ENCODE results near the gene METAP2.

The METAP2 gene

DNA sequence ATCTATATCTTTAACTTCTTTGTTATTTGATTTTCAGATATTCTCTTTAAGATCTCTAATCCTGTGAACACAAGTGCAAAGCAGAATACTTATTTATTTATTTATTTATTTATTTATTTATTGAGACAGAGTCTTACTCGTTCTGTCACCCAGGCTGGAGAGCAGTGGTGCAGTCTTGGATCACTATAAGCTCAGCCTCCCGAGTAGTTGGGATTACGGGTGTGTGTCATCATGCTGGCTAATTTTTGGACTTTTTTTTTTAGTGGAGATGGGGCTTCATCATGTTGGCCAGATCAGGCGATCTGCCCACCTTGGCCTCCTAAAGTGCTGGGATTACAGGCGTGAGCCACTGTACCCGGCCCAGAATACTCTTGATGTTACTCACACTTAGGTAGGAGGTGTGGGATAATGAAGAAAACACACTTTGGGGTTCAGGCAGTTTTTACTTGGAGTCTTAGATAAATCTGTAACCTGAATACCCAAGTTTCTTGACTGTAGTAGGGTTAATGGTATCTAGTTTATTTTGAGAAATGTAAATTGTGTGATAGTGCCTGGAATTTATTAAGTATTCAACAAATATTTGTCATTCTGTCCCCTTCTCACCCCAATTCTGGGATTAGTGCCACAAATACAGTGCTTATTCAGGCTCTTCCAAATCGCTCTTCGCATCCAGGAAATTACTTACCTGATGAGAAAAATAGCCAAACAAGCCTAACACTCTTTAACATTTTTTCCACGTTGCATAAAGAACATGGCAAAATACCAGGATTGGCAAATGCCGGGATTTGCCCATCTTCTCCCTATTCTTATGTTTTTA, 33.0 kb downstream of the METAP2 start:
- CTCF ChIA-PET = interaction anchor here (0.6 kb wide), 1 partner anchor 341 kb away, joined by 3 read pairs; no protein-coding TSS in a partner anchor
- H3K4me3 ChIP-seq (ENCODE audit: low read depth, low read length) = no peak overlapping the region
- TF ChIP-seq, protein P1, sequence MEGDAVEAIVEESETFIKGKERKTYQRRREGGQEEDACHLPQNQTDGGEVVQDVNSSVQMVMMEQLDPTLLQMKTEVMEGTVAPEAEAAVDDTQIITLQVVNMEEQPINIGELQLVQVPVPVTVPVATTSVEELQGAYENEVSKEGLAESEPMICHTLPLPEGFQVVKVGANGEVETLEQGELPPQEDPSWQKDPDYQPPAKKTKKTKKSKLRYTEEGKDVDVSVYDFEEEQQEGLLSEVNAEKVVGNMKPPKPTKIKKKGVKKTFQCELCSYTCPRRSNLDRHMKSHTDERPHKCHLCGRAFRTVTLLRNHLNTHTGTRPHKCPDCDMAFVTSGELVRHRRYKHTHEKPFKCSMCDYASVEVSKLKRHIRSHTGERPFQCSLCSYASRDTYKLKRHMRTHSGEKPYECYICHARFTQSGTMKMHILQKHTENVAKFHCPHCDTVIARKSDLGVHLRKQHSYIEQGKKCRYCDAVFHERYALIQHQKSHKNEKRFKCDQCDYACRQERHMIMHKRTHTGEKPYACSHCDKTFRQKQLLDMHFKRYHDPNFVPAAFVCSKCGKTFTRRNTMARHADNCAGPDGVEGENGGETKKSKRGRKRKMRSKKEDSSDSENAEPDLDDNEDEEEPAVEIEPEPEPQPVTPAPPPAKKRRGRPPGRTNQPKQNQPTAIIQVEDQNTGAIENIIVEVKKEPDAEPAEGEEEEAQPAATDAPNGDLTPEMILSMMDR (IDR thresholded peaks at IDR 0.05; ENCODE audit: insufficient read depth, low read length, missing control alignments) = no peak
- DNase-seq (ENCODE audit: low read depth, low spot score) = no peak
- POLR2A ChIA-PET = no interaction called here

DNA sequence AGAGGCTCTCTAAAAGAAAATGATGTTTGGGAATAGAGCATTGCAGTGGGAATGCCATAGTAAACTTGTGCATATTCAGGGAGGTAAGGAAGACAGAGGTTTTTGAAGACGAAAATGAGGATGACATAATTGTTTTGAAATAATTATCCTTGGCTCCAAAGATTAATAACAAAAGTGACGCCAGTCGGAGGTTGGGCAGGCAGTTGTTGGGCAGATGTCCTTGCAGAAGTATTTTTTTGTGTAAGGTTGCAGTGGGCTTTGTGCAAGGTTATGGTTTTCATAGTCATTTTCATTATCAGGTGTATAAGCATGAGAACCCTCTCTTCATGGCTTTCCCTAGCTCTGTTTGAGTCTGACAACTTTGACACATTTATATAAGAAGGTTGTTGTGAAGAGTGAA, 35.3 kb downstream of the METAP2 start:
- ChIA-PET CTCF (interaction anchor here (1.1 kb wide), 2 partner anchors 9 to 33 kb away, joined by 3 read pairs; no protein-coding TSS in a partner anchor), POLR2A (no interaction called here)
- no peak overlapping the region for H3K4me3 ChIP-seq (ENCODE audit: low read depth, low read length)
- TF ChIP-seq, protein P1 (IDR thresholded peaks at IDR 0.05; ENCODE audit: insufficient read depth, low read length, missing control alignments) = no peak
- no peak for DNase-seq (ENCODE audit: low read depth, low spot score)

DNA sequence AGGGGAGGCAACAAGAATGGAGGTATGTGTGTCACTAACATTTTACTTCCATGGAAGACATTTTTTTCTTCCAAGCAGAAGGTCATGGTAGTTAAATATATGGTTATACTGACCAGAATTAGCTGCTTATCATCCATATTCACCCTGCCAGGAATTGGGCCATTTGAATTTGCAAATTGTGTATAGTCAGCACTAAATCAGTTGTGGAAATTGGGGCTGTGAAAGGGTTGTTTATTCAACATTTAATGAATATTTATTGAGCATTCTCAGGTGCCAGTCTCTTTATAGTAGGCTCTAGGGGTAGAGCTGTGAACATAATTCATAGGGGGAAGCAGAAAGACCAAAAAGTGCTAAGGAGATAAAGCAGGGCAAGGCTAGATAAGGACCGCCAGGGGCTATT, 38.0 kb downstream of the METAP2 start:
- no peak for DNase-seq (ENCODE audit: low read depth, low spot score)
- ChIA-PET POLR2A (no interaction called here), CTCF (no interaction called here)
- no peak overlapping the region for H3K4me3 ChIP-seq (ENCODE audit: low read depth, low read length)
- TF ChIP-seq, protein P1 (IDR thresholded peaks at IDR 0.05; ENCODE audit: insufficient read depth, low read length, missing control alignments) = no peak

DNA sequence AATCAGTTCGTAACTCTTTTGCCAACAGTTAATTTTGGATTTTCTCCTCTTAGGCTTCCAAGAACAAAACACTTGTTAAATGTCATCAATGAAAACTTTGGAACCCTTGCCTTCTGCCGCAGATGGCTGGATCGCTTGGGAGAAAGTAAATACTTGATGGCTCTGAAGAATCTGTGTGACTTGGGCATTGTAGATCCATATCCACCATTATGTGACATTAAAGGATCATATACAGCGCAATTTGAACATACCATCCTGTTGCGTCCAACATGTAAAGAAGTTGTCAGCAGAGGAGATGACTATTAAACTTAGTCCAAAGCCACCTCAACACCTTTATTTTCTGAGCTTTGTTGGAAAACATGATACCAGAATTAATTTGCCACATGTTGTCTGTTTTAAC, 39.6 kb downstream of the METAP2 start:
- POLR2A ChIA-PET = no interaction called here
- no peak overlapping the region for H3K4me3 ChIP-seq (ENCODE audit: low read depth, low read length)
- TF ChIP-seq, protein P1 (IDR thresholded peaks at IDR 0.05; ENCODE audit: insufficient read depth, low read length, missing control alignments) = no peak
- CTCF ChIA-PET = interaction anchor here (1.0 to 1.9 kb wide), 3 partner anchors 16 to 177 kb away, joined by 3 to 7 read pairs (median 6); no protein-coding TSS in a partner anchor
- DNase-seq (ENCODE audit: low read depth, low spot score) = no peak

DNA sequence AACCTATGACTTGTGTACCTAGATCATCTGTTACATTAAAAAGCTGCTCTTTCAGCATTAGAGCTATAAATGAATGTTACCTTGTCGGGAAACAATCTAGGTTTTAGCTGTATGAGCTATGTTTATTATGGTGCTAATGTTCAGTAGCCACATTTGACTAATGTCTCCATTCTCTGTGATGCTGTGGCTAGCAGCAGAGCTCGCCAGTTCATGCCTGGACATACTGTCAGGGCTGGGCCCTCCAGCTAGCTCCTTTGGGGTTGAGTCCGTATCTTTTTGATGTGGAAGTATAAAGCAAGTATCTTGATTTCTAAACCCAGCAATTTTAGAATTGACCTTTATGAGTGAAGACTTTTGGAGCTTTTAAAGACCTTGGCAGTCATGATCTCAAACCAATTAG, 41.2 kb downstream of the METAP2 start:
- DNase-seq (ENCODE audit: low read depth, low spot score) = no peak
- H3K4me3 ChIP-seq (ENCODE audit: low read depth, low read length) = no peak overlapping the region
- TF ChIP-seq, protein P1 (IDR thresholded peaks at IDR 0.05; ENCODE audit: insufficient read depth, low read length, missing control alignments) = no peak
- ChIA-PET CTCF (interaction anchor here (1.9 kb wide), 1 partner anchor 19 kb away, joined by 7 read pairs; no protein-coding TSS in a partner anchor), POLR2A (no interaction called here)

DNA sequence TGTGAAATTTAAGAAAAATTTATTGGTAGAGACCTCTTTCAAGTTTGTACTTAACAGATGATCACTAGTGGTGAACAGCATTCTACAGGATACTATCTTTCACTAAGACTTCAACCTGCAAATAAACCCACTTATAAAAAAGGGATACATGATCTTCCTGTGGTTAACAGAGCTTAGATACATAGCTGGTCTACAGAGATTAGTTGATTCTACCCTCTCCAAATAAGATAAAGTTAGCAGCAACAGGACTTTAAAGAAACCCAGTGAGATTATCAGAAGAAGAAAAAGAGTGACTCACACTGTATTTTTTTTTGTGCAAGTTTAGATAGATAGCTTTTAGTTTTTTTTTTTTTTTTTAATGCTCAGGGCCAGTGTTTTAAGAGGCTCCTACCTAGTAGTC, 42.8 kb downstream of the METAP2 start:
- ChIA-PET POLR2A (no interaction called here), CTCF (interaction anchor here (0.8 to 1.5 kb wide), 4 partner anchors 18 to 299 kb away, joined by 3 to 6 read pairs (median 4); no protein-coding TSS in a partner anchor)
- DNase-seq (ENCODE audit: low read depth, low spot score) = no peak
- TF ChIP-seq, protein P1 (IDR thresholded peaks at IDR 0.05; ENCODE audit: insufficient read depth, low read length, missing control alignments) = no peak
- no peak overlapping the region for H3K4me3 ChIP-seq (ENCODE audit: low read depth, low read length)

Data from AG04449 (cell line).